GDM1 (cell line): ENCODE results near the gene FAM50A.

Experiments
- DNase-seq: peaks from one replicate; lab custom pipeline; 2025; lab: John Stamatoyannopoulos, UW

The FAM50A gene

GRCh38 chrX:154463611-154464220 lies 19.8 kb downstream of the FAM50A start:
- no peak for DNase-seq

- no peak for DNase-seq
These were observed 20.9 kb downstream of the FAM50A start for GRCh38 chrX:154464806-154465365.

- DNase-seq = no peak
These were observed 21.7 kb downstream of the FAM50A start for GRCh38 chrX:154465601-154466000.

GRCh38 chrX:154466036-154466435 lies 22.1 kb downstream of the FAM50A start:
- no peak for DNase-seq

- DNase-seq = no peak
These were observed 23.0 kb downstream of the FAM50A start for GRCh38 chrX:154466907-154467306.

GRCh38 chrX:154467556-154467955 lies 23.6 kb downstream of the FAM50A start:
- DNase-seq = no peak

GRCh38 chrX:154468217-154468616 lies 24.3 kb downstream of the FAM50A start:
- no peak for DNase-seq

- DNase-seq = no peak
These were observed 25.2 kb downstream of the FAM50A start for GRCh38 chrX:154469114-154469513.

- no peak for DNase-seq
These were observed 25.9 kb downstream of the FAM50A start for GRCh38 chrX:154469880-154470279.

GRCh38 chrX:154470434-154470833 lies 26.5 kb downstream of the FAM50A start:
- no peak for DNase-seq

- DNase-seq = no peak
These were observed 27.1 kb downstream of the FAM50A start for GRCh38 chrX:154470914-154471568.

- DNase-seq = no peak
These were observed 28.1 kb downstream of the FAM50A start for GRCh38 chrX:154471839-154472684.

GRCh38 chrX:154472685-154473632 lies 29.0 kb downstream of the FAM50A start:
- no peak for DNase-seq

- DNase-seq = no peak
These were observed 29.7 kb downstream of the FAM50A start for GRCh38 chrX:154473683-154474082.

- DNase-seq = no peak
These were observed 32.9 kb downstream of the FAM50A start for GRCh38 chrX:154476821-154477220.

GRCh38 chrX:154477891-154478477 lies 34.0 kb downstream of the FAM50A start:
- no peak for DNase-seq

GRCh38 chrX:154478728-154479622 lies 35.0 kb downstream of the FAM50A start, which contains the start of gene LAGE3:
Gene LAGE3 (minus strand): TSS chrX:154479281. CDS start chrX:154478915, 366 bp downstream.
- peak; percentile 86 for DNase-seq

GRCh38 chrX:154481195-154481594 lies 37.3 kb downstream of the FAM50A start:
- DNase-seq = no peak

- DNase-seq = no peak
These were observed 38.1 kb downstream of the FAM50A start for GRCh38 chrX:154481911-154482601.
